ENCODE measurements around the gene ZFP36L1. TPM values are rescaled to one million over a fixed set of nuclear protein-coding genes. Genes with fewer than 3 reads are reported as not detected.

The ZFP36L1 gene
- total RNA-seq, 6 donors from 2014 or later, result 268 to 511 (median 385) TPM

- H3K27ac ChIP-seq, result peak overlapping the region in 3 of 4 donors; percentile 1 to 48 (median 22)
Observed at GRCh38 chr14:68749487-68750475, 43.1 kb downstream of the ZFP36L1 start.

GRCh38 chr14:68748691-68749090 is 44.2 kb downstream of the ZFP36L1 start:
- H3K27me3 ChIP-seq, result no peaks in the 10 kb centered on the region
- H3K36me3 ChIP-seq, result no peaks in the 10 kb centered on the region
- DNase-seq, result no peak
- ATAC-seq (ENCODE audit: low FRiP score in 2 of 2), result no peak
- no peak overlapping the region for H3K4me3 ChIP-seq
- no peak for TF ChIP-seq EP300 (IDR thresholded peaks at IDR 0.05)
- no peak overlapping the region for H3K27ac ChIP-seq
- 92 to 99% methylated on average over 5 of the region's 5 CpGs for WGBS, 2 donors
- no peaks in the 10 kb centered on the region for H3K9me3 ChIP-seq
- H3K4me1 ChIP-seq, result peaks cover 0 to 12% (median 3%) of the 10 kb centered on the region in 4 donors

More at GRCh38 chr14:68749487-68750475, 43.1 kb downstream of the ZFP36L1 start:
- H3K9me3 ChIP-seq, result no peaks in the 10 kb centered on the region
- no peaks in the 10 kb centered on the region for H3K27me3 ChIP-seq
- no peak for TF ChIP-seq POLR2A (IDR thresholded peaks at IDR 0.05)
- no peak for TF ChIP-seq POLR2AphosphoS5 (IDR thresholded peaks at IDR 0.05)
- no peak for TF ChIP-seq EP300 (IDR thresholded peaks at IDR 0.05)
- no peak for TF ChIP-seq CTCF (IDR thresholded peaks at IDR 0.05)
- H3K36me3 ChIP-seq, result no peaks in the 10 kb centered on the region
- H3K4me3 ChIP-seq, result no peak overlapping the region
- 73% methylated on average over 11 of the region's 11 CpGs for WGBS, 2 donors
- ATAC-seq (ENCODE audit: low FRiP score in 2 of 2) (no peak), DNase-seq (peak in 1 of 2 donors; percentile 61)
- H3K4me1 ChIP-seq, result peaks cover 0 to 16% (median 7%) of the 10 kb centered on the region in 4 donors

- no peak for ATAC-seq (ENCODE audit: low FRiP score in 2 of 2)
- TF ChIP-seq POLR2A (IDR thresholded peaks at IDR 0.05), result no peak
Observed at GRCh38 chr14:68748260-68748659, 44.6 kb downstream of the ZFP36L1 start.

GRCh38 chr14:68747393-68747792 is 45.5 kb downstream of the ZFP36L1 start:
- Histone ChIP-seq H3K27ac (no peak overlapping the region), H3K9me3 (no peaks in the 10 kb centered on the region), H3K4me1 (peaks cover 0 to 12% (median 3%) of the 10 kb centered on the region in 4 donors), H3K27me3 (no peaks in the 10 kb centered on the region), H3K36me3 (no peaks in the 10 kb centered on the region), H3K4me3 (no peak overlapping the region)
- ATAC-seq (ENCODE audit: low FRiP score in 2 of 2) (no peak), DNase-seq (no peak)
- TF ChIP-seq CTCF (IDR thresholded peaks at IDR 0.05) (no peak), EP300 (IDR thresholded peaks at IDR 0.05) (no peak), POLR2AphosphoS5 (IDR thresholded peaks at IDR 0.05) (no peak), POLR2A (IDR thresholded peaks at IDR 0.05) (no peak)
- 95% methylated on average over 5 of the region's 5 CpGs for WGBS, 2 donors

More at GRCh38 chr14:68748260-68748659, 44.6 kb downstream of the ZFP36L1 start:
- no peaks in the 10 kb centered on the region for H3K9me3 ChIP-seq
- H3K4me1 ChIP-seq, result peaks cover 0 to 12% (median 3%) of the 10 kb centered on the region in 4 donors
- H3K27ac ChIP-seq, result no peak overlapping the region
- no peaks in the 10 kb centered on the region for H3K36me3 ChIP-seq
- DNase-seq, result no peak
- H3K4me3 ChIP-seq, result no peak overlapping the region
- 89 to 90% methylated on average over 10 of the region's 10 CpGs for WGBS, 2 donors
- H3K27me3 ChIP-seq, result no peaks in the 10 kb centered on the region

- H3K36me3 ChIP-seq, result no peaks in the 10 kb centered on the region
- peaks cover 0 to 5% (median 0%) of the 10 kb centered on the region in 4 donors for H3K4me1 ChIP-seq
- no peak overlapping the region for H3K4me3 ChIP-seq
- DNase-seq, result no peak
- TF ChIP-seq POLR2A (IDR thresholded peaks at IDR 0.05), result no peak
- TF ChIP-seq POLR2AphosphoS5 (IDR thresholded peaks at IDR 0.05), result no peak
- TF ChIP-seq EP300 (IDR thresholded peaks at IDR 0.05), result no peak
- no peak for TF ChIP-seq CTCF (IDR thresholded peaks at IDR 0.05)
- 93 to 94% methylated on average over 12 of the region's 12 CpGs for WGBS, 2 donors
- H3K27ac ChIP-seq, result no peak overlapping the region
- H3K27me3 ChIP-seq, result no peaks in the 10 kb centered on the region
- no peaks in the 10 kb centered on the region for H3K9me3 ChIP-seq
- no peak for ATAC-seq (ENCODE audit: low FRiP score in 2 of 2)
Observed at GRCh38 chr14:68744613-68745012, 48.3 kb downstream of the ZFP36L1 start.

All from upper lobe of left lung (tissue), 6 donors.